ENCODE data around the gene FAM53A. TPM values are rescaled to one million over a fixed set of nuclear protein-coding genes. Genes with fewer than 3 reads are reported as not detected.

The FAM53A gene
- total RNA-seq, 1 experiment from 2014 or later: 1.6 TPM

GRCh38 chr4:1655081-1655480 lies 29.0 kb downstream of the FAM53A start:
- no peak overlapping the region for H3K27ac ChIP-seq (ENCODE audit: low read depth, low read length, poor library complexity, severe bottlenecking)
- no peak for DNase-seq (ENCODE audit: low spot score)
- BruUV-seq (replicated peaks): no TSS peak
- H3K27me3 ChIP-seq (replicated peaks; ENCODE audit: insufficient read depth, low read depth, low read length, poor library complexity): no peaks in the 10 kb centered on the region
- no peak overlapping the region for H3K4me3 ChIP-seq (ENCODE audit: low read depth, low read length, poor library complexity, severe bottlenecking)
- H3K4me1 ChIP-seq (ENCODE audit: insufficient read depth, low read length, poor library complexity, severe bottlenecking): no peaks in the 10 kb centered on the region
- ChIA-PET POLR2A (ENCODE audit: low non-redundant PET) (no interaction called here), CTCF (no interaction called here)
- no peaks in the 10 kb centered on the region for H3K9me3 ChIP-seq (ENCODE audit: low read depth, low read length, poor library complexity, severe bottlenecking)
- no peaks in the 10 kb centered on the region for H3K36me3 ChIP-seq (ENCODE audit: insufficient read depth, low read length, poor library complexity, severe bottlenecking)
- intact Hi-C loops (cut with micrococcal nuclease; ENCODE audit: unreplicated experiment): no loop called here
- TF ChIP-seq CTCF (conservative IDR thresholded peaks at IDR 0.05; ENCODE audit: low read depth, low read length) (no peak), EZH2 (IDR thresholded peaks at IDR 0.05; ENCODE audit: borderline replicate concordance, low read depth, low read length, poor library complexity, severe bottlenecking) (no peak)

- Histone ChIP-seq H3K4me3 (ENCODE audit: low read depth, low read length, poor library complexity, severe bottlenecking) (no peak overlapping the region), H3K27ac (ENCODE audit: low read depth, low read length, poor library complexity, severe bottlenecking) (no peak overlapping the region), H3K4me1 (ENCODE audit: insufficient read depth, low read length, poor library complexity, severe bottlenecking) (no peaks in the 10 kb centered on the region), H3K27me3 (replicated peaks; ENCODE audit: insufficient read depth, low read depth, low read length, poor library complexity) (no peaks in the 10 kb centered on the region), H3K9me3 (ENCODE audit: low read depth, low read length, poor library complexity, severe bottlenecking) (no peaks in the 10 kb centered on the region), H3K36me3 (ENCODE audit: insufficient read depth, low read length, poor library complexity, severe bottlenecking) (no peaks in the 10 kb centered on the region)
- TF ChIP-seq CTCF (conservative IDR thresholded peaks at IDR 0.05; ENCODE audit: low read depth, low read length) (no peak), EZH2 (IDR thresholded peaks at IDR 0.05; ENCODE audit: borderline replicate concordance, low read depth, low read length, poor library complexity, severe bottlenecking) (no peak)
- BruUV-seq (replicated peaks): no TSS peak
- POLR2A ChIA-PET (ENCODE audit: low non-redundant PET): no interaction called here
- intact Hi-C loops (cut with micrococcal nuclease; ENCODE audit: unreplicated experiment): no loop called here
- CTCF ChIA-PET: no interaction called here
- DNase-seq (ENCODE audit: low spot score): no peak
Measured at GRCh38 chr4:1654216-1654955, 29.7 kb downstream of the FAM53A start.

GRCh38 chr4:1653776-1654175 lies 30.3 kb downstream of the FAM53A start:
- DNase-seq (ENCODE audit: low spot score): no peak
- H3K9me3 ChIP-seq (ENCODE audit: low read depth, low read length, poor library complexity, severe bottlenecking): no peaks in the 10 kb centered on the region
- CTCF ChIA-PET: no interaction called here
- no peaks in the 10 kb centered on the region for H3K27me3 ChIP-seq (replicated peaks; ENCODE audit: insufficient read depth, low read depth, low read length, poor library complexity)
- intact Hi-C loops (cut with micrococcal nuclease; ENCODE audit: unreplicated experiment): no loop called here
- no TSS peak for BruUV-seq (replicated peaks)
- POLR2A ChIA-PET (ENCODE audit: low non-redundant PET): no interaction called here
- H3K4me1 ChIP-seq (ENCODE audit: insufficient read depth, low read length, poor library complexity, severe bottlenecking): no peaks in the 10 kb centered on the region
- H3K27ac ChIP-seq (ENCODE audit: low read depth, low read length, poor library complexity, severe bottlenecking): no peak overlapping the region
- H3K36me3 ChIP-seq (ENCODE audit: insufficient read depth, low read length, poor library complexity, severe bottlenecking): no peaks in the 10 kb centered on the region
- H3K4me3 ChIP-seq (ENCODE audit: low read depth, low read length, poor library complexity, severe bottlenecking): no peak overlapping the region
- TF ChIP-seq CTCF (conservative IDR thresholded peaks at IDR 0.05; ENCODE audit: low read depth, low read length) (no peak), EZH2 (IDR thresholded peaks at IDR 0.05; ENCODE audit: borderline replicate concordance, low read depth, low read length, poor library complexity, severe bottlenecking) (no peak)
